GM12872 (cell line): ENCODE results near the gene WRAP73.

ENCODE experiments used
- TF ChIP-seq, protein P1 (sequence below): IDR thresholded peaks from 3 replicates; pipeline ENCODE4 v1.5.1; 2011; ENCODE audit warnings: low read depth, mild to moderate bottlenecking, low read length, moderate library complexity; ENCODE audit not compliant: insufficient read depth

Gene WRAP73

DNA sequence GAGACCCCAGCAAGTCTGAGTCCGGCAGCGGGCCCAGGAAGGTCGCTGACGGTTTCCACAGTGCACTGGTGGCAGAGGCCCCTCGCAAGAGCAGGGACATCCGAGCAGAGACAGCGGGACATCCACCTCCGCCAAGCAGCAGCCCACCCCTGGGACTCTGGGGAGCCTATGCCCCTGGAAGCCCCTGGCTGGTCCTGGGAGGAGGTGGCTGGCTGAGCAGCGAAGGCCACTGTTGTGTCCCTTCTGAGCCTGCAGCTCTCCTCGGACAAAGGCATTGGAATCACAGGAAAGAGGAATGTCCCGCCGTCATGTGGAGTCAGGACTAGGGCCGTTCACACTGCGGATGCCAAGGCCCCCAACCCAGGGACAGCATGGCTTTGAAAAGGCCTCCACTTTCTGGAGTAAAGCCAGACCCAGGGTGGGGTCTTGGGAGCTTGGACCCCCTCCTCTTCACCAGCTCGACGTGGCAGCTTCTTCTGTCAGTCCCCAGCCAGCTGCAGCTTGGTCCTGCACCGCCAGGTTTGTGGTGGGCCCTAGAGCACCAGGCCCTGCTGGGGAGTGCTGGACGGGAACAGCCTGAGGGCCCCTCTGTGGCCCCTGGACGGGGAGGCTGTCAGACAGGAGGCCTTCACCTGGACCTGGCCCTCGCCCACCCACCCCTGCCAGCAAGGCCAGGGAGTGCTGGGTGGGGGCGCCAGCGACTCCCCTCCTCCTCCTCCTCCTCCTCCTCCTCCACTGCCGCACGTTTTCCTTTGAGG, 40.0 kb downstream of the WRAP73 start:
- TF ChIP-seq, protein P1, sequence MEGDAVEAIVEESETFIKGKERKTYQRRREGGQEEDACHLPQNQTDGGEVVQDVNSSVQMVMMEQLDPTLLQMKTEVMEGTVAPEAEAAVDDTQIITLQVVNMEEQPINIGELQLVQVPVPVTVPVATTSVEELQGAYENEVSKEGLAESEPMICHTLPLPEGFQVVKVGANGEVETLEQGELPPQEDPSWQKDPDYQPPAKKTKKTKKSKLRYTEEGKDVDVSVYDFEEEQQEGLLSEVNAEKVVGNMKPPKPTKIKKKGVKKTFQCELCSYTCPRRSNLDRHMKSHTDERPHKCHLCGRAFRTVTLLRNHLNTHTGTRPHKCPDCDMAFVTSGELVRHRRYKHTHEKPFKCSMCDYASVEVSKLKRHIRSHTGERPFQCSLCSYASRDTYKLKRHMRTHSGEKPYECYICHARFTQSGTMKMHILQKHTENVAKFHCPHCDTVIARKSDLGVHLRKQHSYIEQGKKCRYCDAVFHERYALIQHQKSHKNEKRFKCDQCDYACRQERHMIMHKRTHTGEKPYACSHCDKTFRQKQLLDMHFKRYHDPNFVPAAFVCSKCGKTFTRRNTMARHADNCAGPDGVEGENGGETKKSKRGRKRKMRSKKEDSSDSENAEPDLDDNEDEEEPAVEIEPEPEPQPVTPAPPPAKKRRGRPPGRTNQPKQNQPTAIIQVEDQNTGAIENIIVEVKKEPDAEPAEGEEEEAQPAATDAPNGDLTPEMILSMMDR: no peak

DNA sequence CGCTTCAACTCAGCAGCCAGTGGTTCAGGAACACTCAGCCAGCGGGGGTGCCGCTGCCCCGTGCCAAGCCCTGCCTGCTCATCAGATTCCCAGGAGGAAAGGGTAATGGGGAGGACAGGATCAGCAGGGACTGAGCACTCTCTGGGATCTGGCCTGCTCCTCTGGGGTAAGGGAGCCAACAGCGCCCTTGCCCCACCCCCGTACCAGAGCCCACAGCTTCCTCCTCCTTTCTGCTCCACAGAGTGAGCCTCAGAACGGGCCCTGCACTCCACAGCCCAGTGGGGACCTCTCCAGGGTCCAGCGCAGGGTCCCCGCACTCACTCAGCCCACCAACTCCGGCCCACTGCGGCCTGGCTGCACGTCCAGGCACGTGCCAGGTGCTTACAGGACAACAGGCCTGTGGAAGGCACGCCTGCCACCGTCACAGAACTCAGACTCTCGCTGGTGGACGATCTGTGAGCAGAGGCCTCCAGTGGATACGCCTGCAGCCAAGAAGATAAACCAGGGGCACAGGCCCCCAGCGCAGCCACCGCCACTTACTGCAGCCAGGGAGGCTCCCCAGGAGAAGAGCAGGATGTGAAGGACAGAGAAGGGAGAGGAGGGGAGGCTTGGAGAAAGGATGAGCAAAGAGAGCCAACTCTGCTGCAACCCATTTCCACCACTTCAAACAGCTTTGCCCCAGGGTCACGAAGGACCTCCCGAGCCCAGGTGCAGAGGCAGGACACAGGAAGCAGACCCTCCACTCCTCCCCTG, 40.7 kb downstream of the WRAP73 start:
- TF ChIP-seq, protein P1: no peak

DNA sequence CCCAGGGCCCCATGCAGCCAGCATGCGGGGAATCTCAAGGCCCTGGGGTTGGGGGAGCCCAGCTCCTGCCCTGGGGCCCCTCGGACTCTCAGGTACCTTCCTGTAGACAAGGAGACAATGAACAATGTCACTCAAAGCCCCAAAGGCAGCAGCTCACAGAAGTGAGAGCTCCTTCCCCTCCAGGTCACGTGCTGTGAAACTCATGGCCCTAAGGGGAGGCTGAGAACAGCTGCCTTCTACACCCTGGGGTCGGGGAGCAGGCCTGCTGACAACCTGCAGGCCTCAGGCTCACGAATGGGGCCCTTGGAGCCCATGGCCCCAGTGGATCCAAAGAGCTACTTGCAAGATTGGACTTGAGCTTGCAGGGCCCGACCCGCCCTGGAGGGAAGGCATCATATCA, 41.7 kb downstream of the WRAP73 start:
- TF ChIP-seq, protein P1: no peak

DNA sequence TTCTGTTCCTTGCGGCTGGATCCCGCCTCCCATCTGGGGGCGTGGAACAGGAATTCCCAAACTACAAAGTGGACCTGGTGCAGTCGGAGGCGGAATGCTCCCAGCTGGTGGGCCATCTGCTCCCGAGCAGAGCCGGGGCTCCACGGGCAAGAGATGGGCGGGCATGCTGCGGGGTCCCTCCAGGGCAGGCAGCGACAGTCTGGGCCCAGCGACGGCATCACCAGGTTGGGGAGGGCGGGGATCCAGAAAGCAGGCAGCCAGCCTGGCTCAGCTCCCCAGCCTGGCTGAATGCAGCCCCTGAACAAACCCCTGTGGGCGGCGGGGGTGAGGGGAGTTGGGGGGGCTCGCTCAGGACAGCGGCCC, 42.2 kb downstream of the WRAP73 start:
- TF ChIP-seq, protein P1: no peak

DNA sequence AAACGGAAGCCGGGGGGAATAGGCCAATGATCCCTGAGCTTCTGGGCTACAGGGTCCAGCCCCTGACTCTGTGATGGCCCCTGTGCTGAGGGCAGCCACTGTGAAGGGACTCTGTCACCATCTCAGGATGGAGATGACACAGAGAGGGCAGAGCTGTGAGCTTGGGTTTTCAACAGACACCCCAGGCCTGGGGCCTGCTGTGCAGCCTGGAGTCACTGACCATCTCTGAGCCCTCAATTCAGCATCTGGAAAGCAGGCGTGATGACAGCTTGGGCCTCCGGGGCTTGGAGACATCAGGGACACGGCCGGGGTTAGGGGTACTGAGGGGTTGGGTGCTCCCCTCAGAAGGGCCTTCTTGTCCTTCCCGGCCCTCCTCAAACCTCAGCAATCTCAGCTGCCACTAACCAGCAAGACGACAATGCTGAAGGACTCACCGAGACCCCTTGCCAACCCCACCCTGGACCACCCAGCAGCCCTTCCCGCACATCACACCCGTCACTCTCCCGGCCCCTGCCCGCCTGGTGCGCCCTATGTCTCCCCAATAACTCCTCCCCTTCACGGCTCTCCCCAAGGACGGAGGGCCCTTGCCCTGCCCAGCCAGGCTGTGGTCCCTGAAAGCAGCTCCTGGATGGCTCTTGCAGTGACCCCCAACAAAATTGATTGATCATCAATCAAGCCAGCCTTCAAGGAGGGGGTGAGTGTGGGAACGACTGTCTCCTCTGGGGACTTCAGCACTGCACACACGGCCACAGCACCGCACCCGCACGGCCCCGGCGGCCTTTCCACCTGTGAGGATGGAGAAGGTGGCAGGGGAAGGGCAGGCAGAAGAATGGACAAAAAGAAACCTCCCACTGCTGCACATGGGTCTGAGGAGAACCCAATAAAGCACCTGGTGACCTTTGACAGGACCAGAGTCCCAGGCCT, 42.9 kb downstream of the WRAP73 start:
- TF ChIP-seq, protein P1: no peak

DNA sequence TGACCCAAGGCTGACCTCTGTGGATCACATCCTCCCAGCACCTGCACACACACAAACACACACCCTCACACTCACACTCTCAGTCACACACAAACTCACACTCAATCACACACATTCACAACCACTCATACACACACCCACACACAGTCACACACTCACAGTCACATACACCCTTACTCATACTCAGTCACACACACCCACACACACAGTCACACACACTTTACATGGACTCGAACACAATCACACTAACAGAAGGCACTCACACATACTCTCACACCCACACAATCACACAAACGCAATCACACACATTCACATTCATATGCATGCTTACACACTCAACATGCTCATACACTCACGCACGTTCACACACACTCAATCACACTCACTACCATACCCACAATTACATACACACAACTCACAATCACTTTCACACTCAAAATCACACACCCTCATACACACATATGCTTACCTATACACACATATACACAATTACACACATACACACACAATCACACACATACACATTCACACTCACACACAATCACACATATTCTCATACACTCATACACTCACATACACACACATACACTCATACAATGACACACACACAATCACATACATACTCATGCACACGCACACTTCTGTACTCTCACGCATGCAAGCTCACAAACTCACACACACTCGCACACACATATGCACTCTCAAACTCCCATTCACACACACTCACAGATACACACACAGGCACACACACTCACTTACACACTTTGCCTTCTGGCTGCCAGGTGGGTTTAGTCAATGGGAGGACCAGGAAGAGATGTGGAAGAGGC, 44.7 kb downstream of the WRAP73 start:
- TF ChIP-seq, protein P1: no peak
